OCI-M2 (cell line): ENCODE measurements around the gene NELFE.
"Not testable (repeated sequence)": the region's sequence is repeated elsewhere in the genome, so short reads cannot be mapped to it uniquely, and the experiment has no call there.

Source experiments
- DNase-seq: peaks from one replicate; lab custom pipeline; 2025; ENCODE audit not compliant: unreplicated experiment; lab: John Stamatoyannopoulos, UW

Gene NELFE

GRCh38 chr6:31920811-31921210, 38.0 kb downstream of the NELFE start:
- DNase-seq, result no peak

GRCh38 chr6:31919624-31920303, 39.0 kb downstream of the NELFE start:
- DNase-seq, result no peak

GRCh38 chr6:31918069-31918720, 40.6 kb downstream of the NELFE start:
- DNase-seq, result no peak

- DNase-seq, result no peak
These were observed 43.0 kb downstream of the NELFE start for GRCh38 chr6:31915756-31916155.

GRCh38 chr6:31915351-31915750, 43.4 kb downstream of the NELFE start:
- DNase-seq, result no peak

GRCh38 chr6:31911826-31912585, 46.8 kb downstream of the NELFE start:
- DNase-seq, result no peak

- not testable (repeated sequence) for DNase-seq
These were observed 49.5 kb downstream of the NELFE start for GRCh38 chr6:31909298-31909697.

- DNase-seq, result no peak
These were observed 50.0 kb downstream of the NELFE start for GRCh38 chr6:31908791-31909190.

- DNase-seq, result not testable (repeated sequence)
These were observed 50.5 kb downstream of the NELFE start for GRCh38 chr6:31908255-31908654.

- no peak for DNase-seq
These were observed 51.5 kb downstream of the NELFE start for GRCh38 chr6:31907158-31907813.

GRCh38 chr6:31906727-31907126, 52.0 kb downstream of the NELFE start:
- not testable (repeated sequence) for DNase-seq

- no peak for DNase-seq
These were observed 52.6 kb downstream of the NELFE start for GRCh38 chr6:31906122-31906521.

- DNase-seq, result no peak
These were observed 53.7 kb downstream of the NELFE start for GRCh38 chr6:31905041-31905440.

- no peak for DNase-seq
These were observed 54.8 kb downstream of the NELFE start for GRCh38 chr6:31903957-31904356.
